B cell (primary cell): ENCODE measurements around the gene CDC42BPB. TPM values are rescaled to one million over a fixed set of nuclear protein-coding genes. Genes with fewer than 3 reads are reported as not detected.

Experiments
- ATAC-seq: fragments of 200-7000 bp; cut with Tn5 transposase; one replicate; pipeline ENCODE4 v1.10.0; 2021; ENCODE audit warnings: low read depth, mild to moderate bottlenecking, moderate number of reproducible peaks, moderate library complexity
- CTCF ChIA-PET: fragments of 350-600 bp; sonication (Branson Sonifier 250); formaldehyde crosslinking; loops from one replicate; lab custom pipeline; 2021; ENCODE audit warnings: antibody characterized with exemption, inconsistent platforms; lab: Charles Lee
- POLR2A ChIA-PET: fragments of 350-600 bp; sonication (Branson Sonifier 250); formaldehyde crosslinking; loops from one replicate; lab custom pipeline; 2021; ENCODE audit warnings: antibody characterized with exemption; lab: Charles Lee
- DNase-seq: peaks from one replicate; pipeline ENCODE4 v3.0.0; 2013
- H2AFZ ChIP-seq: 2 replicates; pipeline ENCODE4 v1.6.1; 2012; ENCODE audit warnings: mild to moderate bottlenecking, low read depth, low read length; ENCODE audit not compliant: insufficient read depth, poor library complexity, severe bottlenecking
- H3K27ac ChIP-seq, 2 donors: 1 replicate in 1 of 2; 2 replicates in 1 of 2; pipeline ENCODE4 v1.5.1; 2012 to 2013; ENCODE audit warnings: low read length in 2 of 2, mild to moderate bottlenecking in 2 of 2, moderate library complexity in 1 of 2
- H3K27me3 ChIP-seq, 4 experiments: fragments of 200-600 bp in 1 of 4; sonication (generic) in 1 of 4; replicated peaks in 1 of 4; 1 replicate in 2 of 4; 2 replicates in 2 of 4; pipeline versions ENCODE4 v1.6.1 to v1.7.0; 2013 to 2016; ENCODE audit warnings: low read length in 3 of 4, mild to moderate bottlenecking in 2 of 4, mixed read lengths in 1 of 4, moderate library complexity in 1 of 4; ENCODE audit not compliant: insufficient read depth in 4 of 4, control insufficient read depth in 3 of 4; ENCODE audit errors: control extremely low read depth in 1 of 4
- H3K36me3 ChIP-seq, 2 experiments: replicated peaks in 1 of 2; 1 replicate in 1 of 2; 2 replicates in 1 of 2; pipeline versions ENCODE4 v1.6.1 to v1.7.1; 2013; ENCODE audit warnings: low read length in 1 of 2; ENCODE audit not compliant: insufficient read depth in 2 of 2, control insufficient read depth in 1 of 2; ENCODE audit errors: control extremely low read depth in 1 of 2, extremely low read depth in 1 of 2
- H3K4me1 ChIP-seq, 2 donors: fragments of 200-600 bp in 1 of 2; sonication (generic) in 1 of 2; 1 replicate in 1 of 2; 2 replicates in 1 of 2; pipeline versions ENCODE4 v1.5.1 to v1.6.1; 2013 to 2017; ENCODE audit warnings: low read length in 2 of 2; ENCODE audit not compliant: control insufficient read depth in 2 of 2, insufficient read depth in 2 of 2
- H3K4me2 ChIP-seq: replicated peaks from 2 replicates; pipeline ENCODE3; 2012; ENCODE audit warnings: mild to moderate bottlenecking, low read depth, low read length; ENCODE audit not compliant: poor library complexity, severe bottlenecking
- H3K4me3 ChIP-seq, 5 experiments: fragments of 200-600 bp in 1 of 5; sonication (generic) in 1 of 5; 1 replicate in 3 of 5; 2 replicates in 2 of 5; pipeline versions ENCODE4 v1.5.1 to v1.7.0; 2011 to 2016; ENCODE audit warnings: low read length in 4 of 5, mild to moderate bottlenecking in 4 of 5, low read depth in 2 of 5, control low read depth in 1 of 5, moderate library complexity in 1 of 5; ENCODE audit not compliant: insufficient read depth in 1 of 5; ENCODE audit errors: control extremely low read depth in 1 of 5, extremely low read depth in 1 of 5
- H3K79me2 ChIP-seq: fragments of 200-600 bp; sonication (generic); one replicate; pipeline ENCODE4 v1.6.0; 2016; ENCODE audit warnings: low read length; ENCODE audit not compliant: control insufficient read depth, insufficient read depth
- H3K9ac ChIP-seq: fragments of 200-600 bp; sonication (generic); 2 replicates; pipeline ENCODE4 v1.6.1; 2017; ENCODE audit warnings: mild to moderate bottlenecking, low read length, moderate library complexity
- H3K9me3 ChIP-seq, 3 donors: one replicate each; pipeline versions ENCODE4 v1.6.1 to v1.7.1; 2013; ENCODE audit warnings: low read length in 2 of 3; ENCODE audit not compliant: control insufficient read depth in 2 of 3, insufficient read depth in 1 of 3; ENCODE audit errors: control extremely low read depth in 1 of 3
- H4K20me1 ChIP-seq: 2 replicates; pipeline ENCODE4 v1.6.0; 2012; ENCODE audit warnings: mild to moderate bottlenecking, low read length; ENCODE audit not compliant: insufficient read depth, control insufficient read depth, poor library complexity, severe bottlenecking
- H3K27ac Mint-ChIP-seq: one replicate; pipeline ENCODE4 v1.8.0; 2021; ENCODE audit warnings: mixed read lengths
- H3K27me3 Mint-ChIP-seq: one replicate; pipeline ENCODE4 v1.8.0; 2021; ENCODE audit warnings: mixed read lengths
- H3K4me1 Mint-ChIP-seq: one replicate; pipeline ENCODE4 v1.8.0; 2021; ENCODE audit warnings: mixed read lengths
- H3K4me3 Mint-ChIP-seq: one replicate; pipeline ENCODE4 v1.8.0; 2021; ENCODE audit warnings: mixed read lengths
- H3K9me3 Mint-ChIP-seq: one replicate; pipeline ENCODE4 v1.8.0; 2022; ENCODE audit warnings: mixed read lengths; ENCODE audit not compliant: insufficient read depth
- EZH2 ChIP-seq: IDR thresholded peaks from 2 replicates; pipeline ENCODE4 v1.6.1; 2012; ENCODE audit warnings: borderline replicate concordance, low read depth, mild to moderate bottlenecking, moderate library complexity, low read length; ENCODE audit not compliant: insufficient read depth, poor library complexity, severe bottlenecking
- WGBS: methylation state at CpG from one replicate; pipeline ENCODE4 v1.1.5; 2013; ENCODE audit warnings: missing lambda C conversion rate; ENCODE audit not compliant: insufficient coverage; 5-methylcytosine and 5-hydroxymethylcytosine counted together
- intact Hi-C: fragments of 100-400 bp; cut with micrococcal nuclease; formaldehyde crosslinking; loops from one replicate; pipeline ENCODE4 v1.10.0; 2022
- polyA plus RNA-seq: library from polyadenylated mRNA; depleted of rRNA; stranded (reverse); fragments of >200 nt; gene quantifications from 2 replicates; pipeline ENCODE4 v1.2.3, GENCODE V29; 2012
- total RNA-seq, 2 donors: library from RNA; stranded (reverse); fragments of 120-200 nt in 1 of 2; gene quantifications; 1 replicate in 1 of 2; 2 replicates in 1 of 2; pipeline versions ENCODE4 v1.2.3 to v1.2.4, GENCODE V29; 2013 to 2022
- TF ChIP-seq, protein P1 (sequence below): fragments of 200-600 bp; IDR thresholded peaks from one replicate; pipeline ENCODE4 v1.8.0; 2022; ENCODE audit warnings: antibody characterized with exemption, mild to moderate bottlenecking

Gene CDC42BPB
- total and polyA plus RNA-seq, 2 donors (not counting 1 experiment from before 2014, with no cell fraction given), result 23.9 to 52.5 TPM

DNA sequence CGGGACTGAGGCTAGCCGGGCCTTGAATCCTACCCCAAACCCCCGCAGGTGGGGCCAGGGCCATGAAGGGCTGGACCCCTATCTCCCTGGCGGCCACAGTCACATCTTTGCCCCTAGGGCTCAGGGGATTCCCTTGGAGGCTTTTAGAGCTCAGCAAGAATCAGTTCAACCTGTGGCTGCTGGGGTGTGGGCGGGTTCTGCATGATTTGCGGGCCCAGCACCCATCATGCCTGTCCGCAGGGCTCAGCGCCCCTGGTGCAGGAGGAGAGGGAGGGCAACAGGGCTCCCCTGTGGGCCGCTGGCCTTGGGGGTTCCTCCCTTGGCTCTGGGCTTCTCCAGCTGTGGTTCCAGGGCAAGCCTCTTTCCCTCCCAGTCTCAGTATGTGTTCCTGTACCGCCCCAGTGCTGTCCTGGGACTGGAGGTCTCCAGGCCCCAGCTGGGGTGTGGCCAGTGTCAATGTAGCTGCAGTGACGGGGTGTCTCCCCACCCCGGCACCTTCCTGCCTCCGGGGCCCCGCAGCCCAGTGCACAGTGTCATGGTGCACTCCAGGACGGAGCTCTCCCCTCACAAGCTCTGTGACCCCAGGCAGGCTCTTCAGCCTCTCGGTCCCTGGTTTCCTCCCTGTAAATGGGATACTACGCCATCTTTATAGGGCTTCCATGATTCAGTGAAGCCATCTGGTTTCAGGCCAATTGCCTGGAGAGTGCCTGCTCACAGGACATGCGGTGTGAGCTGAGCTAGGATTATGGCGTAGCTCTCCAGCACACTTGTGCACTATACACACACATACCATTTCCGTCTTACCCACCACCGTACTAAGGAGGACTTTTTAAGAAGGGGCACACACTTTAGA, 16.8 kb upstream of the CDC42BPB start:
- Histone ChIP-seq H3K4me1 (peaks cover 10 to 22% of the 10 kb centered on the region in 2 donors), H3K79me2 (no peaks in the 10 kb centered on the region), H3K36me3 (no peaks in the 10 kb centered on the region), H3K4me2 (no peak overlapping the region), H3K4me3 (no peak overlapping the region), H4K20me1 (no peaks in the 10 kb centered on the region), H3K27me3 (peaks cover 0 to 14% (median 3%) of the 10 kb centered on the region in 4 experiments), H2AFZ (no peak overlapping the region), H3K9ac (no peak overlapping the region), H3K9me3 (peaks cover 0 to 3% (median 0%) of the 10 kb centered on the region in 3 donors), H3K27ac (no peak overlapping the region)
- 60% methylated on average over 16 of the region's 21 CpGs for WGBS
- intact Hi-C loops, result loop anchor here (2.0 kb wide), 1 partner anchor 17 kb away; no protein-coding TSS in a partner anchor
- TF ChIP-seq EZH2, result no peak
- Mint-ChIP-seq H3K27me3 (peaks cover 3% of the 10 kb centered on the region), H3K9me3 (no peaks in the 10 kb centered on the region), H3K4me3 (peak overlapping the region; percentile 66), H3K27ac (peak overlapping the region; percentile 32), H3K4me1 (peaks cover 7% of the 10 kb centered on the region)
- CTCF ChIA-PET, result interaction anchor here (0.6 to 2.4 kb wide), 9 partner anchors 11 to 380 kb away, joined by 3 to 18 read pairs (median 4); no protein-coding TSS in a partner anchor
- DNase-seq, result peak; percentile 28
- no peak for ATAC-seq
- POLR2A ChIA-PET, result interaction anchor here (0.6 kb wide), 1 partner anchor 525 kb away, joined by 3 read pairs; no protein-coding TSS in a partner anchor

DNA sequence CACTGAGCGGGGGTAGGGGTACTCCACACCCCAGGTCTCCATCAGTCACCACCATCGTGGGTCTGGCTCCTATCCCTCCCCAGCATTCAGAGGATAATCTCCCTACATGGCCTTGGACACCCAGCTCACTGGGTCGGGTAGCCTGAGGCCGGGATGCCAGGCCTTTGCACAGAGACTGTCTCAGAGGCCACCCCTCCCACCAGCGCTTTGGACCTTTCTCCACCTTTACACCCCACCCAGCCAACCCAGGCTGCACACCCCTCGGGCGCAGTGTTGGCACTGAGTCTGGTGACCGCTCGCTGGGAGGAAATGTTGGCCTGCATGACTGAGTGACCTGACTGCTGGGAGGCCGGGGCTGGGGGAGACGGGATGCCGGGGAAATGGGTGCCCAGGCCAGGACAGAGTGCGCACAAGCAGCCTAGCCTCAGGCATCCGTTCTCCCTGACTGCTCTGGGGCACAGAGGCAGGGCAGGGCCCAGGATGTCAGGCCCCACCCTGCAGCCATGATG, 16.1 kb upstream of the CDC42BPB start:
- Histone ChIP-seq H3K4me2 (no peak overlapping the region), H2AFZ (no peak overlapping the region), H3K36me3 (no peaks in the 10 kb centered on the region), H3K79me2 (no peaks in the 10 kb centered on the region), H3K9me3 (peaks cover 0 to 3% (median 0%) of the 10 kb centered on the region in 3 donors), H4K20me1 (no peaks in the 10 kb centered on the region), H3K9ac (no peak overlapping the region), H3K27me3 (peaks cover 0 to 17% (median 3%) of the 10 kb centered on the region in 4 experiments), H3K4me3 (no peak overlapping the region), H3K4me1 (peaks cover 10 to 22% of the 10 kb centered on the region in 2 donors), H3K27ac (no peak overlapping the region)
- ChIA-PET POLR2A (no interaction called here), CTCF (interaction anchor here (0.9 to 2.4 kb wide), 6 partner anchors 10 to 379 kb away, joined by 4 to 18 read pairs (median 6); no protein-coding TSS in a partner anchor)
- TF ChIP-seq, protein P1, sequence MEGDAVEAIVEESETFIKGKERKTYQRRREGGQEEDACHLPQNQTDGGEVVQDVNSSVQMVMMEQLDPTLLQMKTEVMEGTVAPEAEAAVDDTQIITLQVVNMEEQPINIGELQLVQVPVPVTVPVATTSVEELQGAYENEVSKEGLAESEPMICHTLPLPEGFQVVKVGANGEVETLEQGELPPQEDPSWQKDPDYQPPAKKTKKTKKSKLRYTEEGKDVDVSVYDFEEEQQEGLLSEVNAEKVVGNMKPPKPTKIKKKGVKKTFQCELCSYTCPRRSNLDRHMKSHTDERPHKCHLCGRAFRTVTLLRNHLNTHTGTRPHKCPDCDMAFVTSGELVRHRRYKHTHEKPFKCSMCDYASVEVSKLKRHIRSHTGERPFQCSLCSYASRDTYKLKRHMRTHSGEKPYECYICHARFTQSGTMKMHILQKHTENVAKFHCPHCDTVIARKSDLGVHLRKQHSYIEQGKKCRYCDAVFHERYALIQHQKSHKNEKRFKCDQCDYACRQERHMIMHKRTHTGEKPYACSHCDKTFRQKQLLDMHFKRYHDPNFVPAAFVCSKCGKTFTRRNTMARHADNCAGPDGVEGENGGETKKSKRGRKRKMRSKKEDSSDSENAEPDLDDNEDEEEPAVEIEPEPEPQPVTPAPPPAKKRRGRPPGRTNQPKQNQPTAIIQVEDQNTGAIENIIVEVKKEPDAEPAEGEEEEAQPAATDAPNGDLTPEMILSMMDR, result no peak
- no peak for TF ChIP-seq EZH2
- no peak overlapping the region for H3K4me3 Mint-ChIP-seq
- H3K4me1 Mint-ChIP-seq, result peaks cover 7% of the 10 kb centered on the region
- intact Hi-C loops, result no loop called here
- WGBS, result 94% methylated on average over 14 of the region's 14 CpGs
- ATAC-seq (no peak), DNase-seq (no peak)
- H3K27me3 Mint-ChIP-seq, result peaks cover 3% of the 10 kb centered on the region
- H3K9me3 Mint-ChIP-seq, result no peaks in the 10 kb centered on the region
- H3K27ac Mint-ChIP-seq, result no peak overlapping the region
